ENCODE data around the gene FBN2.

FBN2 gene

DNA sequence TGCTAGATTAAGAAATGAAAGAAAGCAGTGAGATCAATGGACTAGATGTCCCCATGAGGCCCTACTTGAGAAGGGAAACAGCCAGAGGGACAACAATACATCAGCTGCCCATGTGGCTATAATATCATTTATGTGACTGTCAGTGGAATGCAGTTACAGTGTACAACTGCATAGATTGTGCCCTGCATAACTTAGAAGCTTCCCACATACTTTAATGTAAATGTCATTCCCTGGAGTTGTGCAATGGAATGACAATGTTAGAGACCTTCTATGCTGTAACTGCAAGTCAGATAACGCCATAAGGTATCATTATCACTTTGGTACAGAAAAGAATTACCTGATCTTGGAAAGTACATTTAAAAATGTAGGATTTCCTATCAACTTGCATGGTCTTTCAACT is 67.4 kb downstream of the FBN2 start:
- Histone ChIP-seq H3K9me2 (replicated peaks; ENCODE audit: low read depth, low read length) (no peaks in the 10 kb centered on the region), H4K20me1 (ENCODE audit: insufficient read depth, low read length, poor library complexity, severe bottlenecking) (no peaks in the 10 kb centered on the region), H3F3A (ENCODE audit: low read depth) (no peaks in the 10 kb centered on the region), H3K4me3 (ENCODE audit: low read length, poor library complexity, severe bottlenecking) (no peak overlapping the region), H3K36me3 (ENCODE audit: insufficient read depth, low read length) (no peaks in the 10 kb centered on the region), H2AFZ (ENCODE audit: low read length) (no peak overlapping the region), H3K79me2 (ENCODE audit: insufficient read depth, low read length) (no peaks in the 10 kb centered on the region), H3K4me2 (ENCODE audit: low read depth, low read length, poor library complexity, severe bottlenecking) (no peak overlapping the region), H3K4me1 (ENCODE audit: insufficient read depth, low read length, poor library complexity, severe bottlenecking) (no peaks in the 10 kb centered on the region), H3K9ac (ENCODE audit: low read depth, low read length, poor library complexity, severe bottlenecking) (no peak overlapping the region), H3K9me3 (ENCODE audit: insufficient read depth, low read depth, low read length) (no peaks in the 10 kb centered on the region), H3K27me3 (ENCODE audit: insufficient read depth, low read length, poor library complexity, severe bottlenecking) (no peaks in the 10 kb centered on the region)
- TF ChIP-seq EZH2phosphoT487 (IDR thresholded peaks at IDR 0.05; ENCODE audit: borderline replicate concordance) = no peak
- TF ChIP-seq, protein P1, sequence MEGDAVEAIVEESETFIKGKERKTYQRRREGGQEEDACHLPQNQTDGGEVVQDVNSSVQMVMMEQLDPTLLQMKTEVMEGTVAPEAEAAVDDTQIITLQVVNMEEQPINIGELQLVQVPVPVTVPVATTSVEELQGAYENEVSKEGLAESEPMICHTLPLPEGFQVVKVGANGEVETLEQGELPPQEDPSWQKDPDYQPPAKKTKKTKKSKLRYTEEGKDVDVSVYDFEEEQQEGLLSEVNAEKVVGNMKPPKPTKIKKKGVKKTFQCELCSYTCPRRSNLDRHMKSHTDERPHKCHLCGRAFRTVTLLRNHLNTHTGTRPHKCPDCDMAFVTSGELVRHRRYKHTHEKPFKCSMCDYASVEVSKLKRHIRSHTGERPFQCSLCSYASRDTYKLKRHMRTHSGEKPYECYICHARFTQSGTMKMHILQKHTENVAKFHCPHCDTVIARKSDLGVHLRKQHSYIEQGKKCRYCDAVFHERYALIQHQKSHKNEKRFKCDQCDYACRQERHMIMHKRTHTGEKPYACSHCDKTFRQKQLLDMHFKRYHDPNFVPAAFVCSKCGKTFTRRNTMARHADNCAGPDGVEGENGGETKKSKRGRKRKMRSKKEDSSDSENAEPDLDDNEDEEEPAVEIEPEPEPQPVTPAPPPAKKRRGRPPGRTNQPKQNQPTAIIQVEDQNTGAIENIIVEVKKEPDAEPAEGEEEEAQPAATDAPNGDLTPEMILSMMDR (conservative IDR thresholded peaks at IDR 0.05; ENCODE audit: low read length) = no peak

DNA sequence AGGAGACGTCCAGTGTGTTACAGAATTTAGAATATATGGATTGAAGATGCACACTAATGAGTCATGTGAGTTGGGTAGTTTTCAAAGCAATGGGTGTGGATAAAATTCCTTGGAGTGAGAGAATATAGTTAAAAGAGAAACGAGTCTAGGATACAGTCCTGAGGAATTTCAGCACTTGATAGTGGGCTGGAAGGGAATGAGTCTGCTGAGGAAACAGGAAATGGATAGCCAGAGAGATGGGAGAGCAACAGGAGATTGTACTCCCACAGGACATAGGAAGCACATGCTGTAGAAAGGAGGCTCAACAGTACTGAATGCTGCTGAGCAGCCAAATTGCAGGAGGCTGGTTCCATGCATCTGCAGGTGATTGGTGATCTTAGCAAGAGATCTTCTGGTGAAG is 68.1 kb downstream of the FBN2 start:
- Histone ChIP-seq H3K9me2 (replicated peaks; ENCODE audit: low read depth, low read length) (no peaks in the 10 kb centered on the region), H3K9ac (ENCODE audit: low read depth, low read length, poor library complexity, severe bottlenecking) (no peak overlapping the region), H3K27me3 (ENCODE audit: insufficient read depth, low read length, poor library complexity, severe bottlenecking) (no peaks in the 10 kb centered on the region), H2AFZ (ENCODE audit: low read length) (no peak overlapping the region), H3K36me3 (ENCODE audit: insufficient read depth, low read length) (no peaks in the 10 kb centered on the region), H3K4me2 (ENCODE audit: low read depth, low read length, poor library complexity, severe bottlenecking) (no peak overlapping the region), H3K4me1 (ENCODE audit: insufficient read depth, low read length, poor library complexity, severe bottlenecking) (no peaks in the 10 kb centered on the region), H3K9me3 (ENCODE audit: insufficient read depth, low read depth, low read length) (no peaks in the 10 kb centered on the region), H3F3A (ENCODE audit: low read depth) (no peaks in the 10 kb centered on the region), H3K79me2 (ENCODE audit: insufficient read depth, low read length) (no peaks in the 10 kb centered on the region), H3K4me3 (ENCODE audit: low read length, poor library complexity, severe bottlenecking) (no peak overlapping the region), H4K20me1 (ENCODE audit: insufficient read depth, low read length, poor library complexity, severe bottlenecking) (no peaks in the 10 kb centered on the region)
- no peak for TF ChIP-seq EZH2phosphoT487 (IDR thresholded peaks at IDR 0.05; ENCODE audit: borderline replicate concordance)
- TF ChIP-seq, protein P1 (conservative IDR thresholded peaks at IDR 0.05; ENCODE audit: low read length) = no peak

DNA sequence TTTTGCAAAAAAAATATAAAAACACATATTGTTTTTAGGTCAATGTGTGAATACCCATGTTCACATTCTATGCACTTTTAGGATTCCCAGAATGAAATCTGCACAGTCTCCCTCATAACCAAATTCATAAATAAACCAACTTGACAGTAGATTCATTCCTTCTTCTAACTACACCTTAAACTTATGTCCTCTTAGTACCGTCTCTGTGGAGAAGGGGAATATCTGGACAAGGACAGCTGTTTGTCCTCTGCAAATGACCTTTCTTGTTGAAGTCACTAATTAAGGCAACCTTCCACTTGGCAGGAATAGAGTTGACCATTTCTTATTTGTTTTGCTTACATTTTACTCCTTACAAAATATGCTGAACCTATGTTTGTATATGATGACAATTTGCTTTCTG is 71.1 kb downstream of the FBN2 start:
- Histone ChIP-seq H3K9me2 (replicated peaks; ENCODE audit: low read depth, low read length) (no peaks in the 10 kb centered on the region), H3K27me3 (ENCODE audit: insufficient read depth, low read length, poor library complexity, severe bottlenecking) (no peaks in the 10 kb centered on the region), H3K36me3 (ENCODE audit: insufficient read depth, low read length) (no peaks in the 10 kb centered on the region), H4K20me1 (ENCODE audit: insufficient read depth, low read length, poor library complexity, severe bottlenecking) (no peaks in the 10 kb centered on the region), H3K9me3 (ENCODE audit: insufficient read depth, low read depth, low read length) (no peaks in the 10 kb centered on the region), H3K79me2 (ENCODE audit: insufficient read depth, low read length) (no peaks in the 10 kb centered on the region), H3K4me3 (ENCODE audit: low read length, poor library complexity, severe bottlenecking) (no peak overlapping the region), H3K4me2 (ENCODE audit: low read depth, low read length, poor library complexity, severe bottlenecking) (no peak overlapping the region), H3F3A (ENCODE audit: low read depth) (no peaks in the 10 kb centered on the region), H3K9ac (ENCODE audit: low read depth, low read length, poor library complexity, severe bottlenecking) (no peak overlapping the region), H3K4me1 (ENCODE audit: insufficient read depth, low read length, poor library complexity, severe bottlenecking) (no peaks in the 10 kb centered on the region), H2AFZ (ENCODE audit: low read length) (no peak overlapping the region)
- TF ChIP-seq EZH2phosphoT487 (IDR thresholded peaks at IDR 0.05; ENCODE audit: borderline replicate concordance) = no peak
- TF ChIP-seq, protein P1 (conservative IDR thresholded peaks at IDR 0.05; ENCODE audit: low read length) = no peak

Data from Loucy (cell line).